NOMO-1 treated with DMSO at 0.1 percent for 48 hours (cell line): ENCODE data around the gene HDAC7.
A peak's percentile ranks its signal among the peaks of the same experiment; 100 is the strongest.

ENCODE experiments used
- DNase-seq: peaks from one replicate; lab custom pipeline; 2025; ENCODE audit not compliant: unreplicated experiment; lab: John Stamatoyannopoulos, UW

HDAC7 gene

DNA sequence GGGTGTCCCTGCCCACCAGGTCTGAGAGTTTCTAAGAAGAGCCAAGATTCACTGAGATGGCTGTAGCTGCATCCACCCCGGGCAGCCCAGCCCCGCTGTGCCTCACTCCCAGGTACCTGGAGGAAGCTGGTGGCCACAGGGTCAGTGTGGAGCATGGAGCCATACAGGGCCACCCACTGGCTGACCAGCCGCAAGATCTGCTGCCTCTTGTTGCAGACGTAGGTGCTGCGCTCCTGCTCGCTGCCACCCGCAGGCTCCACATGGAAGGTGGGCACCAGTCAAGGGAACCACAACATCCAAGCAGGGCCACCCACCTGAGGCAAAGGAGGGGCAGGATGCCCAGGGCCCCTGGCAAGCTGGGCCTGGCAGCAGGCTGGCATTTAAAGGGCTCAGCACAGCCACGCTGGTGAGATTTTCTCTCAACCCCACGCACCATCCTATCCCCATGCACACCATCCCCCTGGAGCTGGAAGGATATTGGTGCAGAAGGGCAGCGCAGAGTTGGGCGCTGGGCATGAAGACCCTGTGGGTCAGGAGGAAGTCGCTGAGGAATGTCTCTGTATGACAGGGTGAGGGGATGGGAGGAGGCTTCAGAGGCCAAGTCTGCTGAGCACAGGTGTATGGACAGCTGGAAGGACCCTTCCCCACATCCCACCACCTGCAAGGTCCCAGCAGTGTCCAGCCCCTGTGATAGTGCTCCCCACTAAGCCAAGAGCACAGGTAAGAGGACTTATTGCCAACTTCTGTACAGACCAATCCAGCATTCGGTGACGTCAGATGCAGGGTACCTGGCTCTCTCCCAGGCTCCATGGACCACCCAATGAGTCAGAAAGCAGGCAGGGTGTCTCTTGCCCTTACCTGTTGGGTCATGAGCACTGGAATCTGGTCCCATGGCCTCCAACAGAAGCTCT is 71.9 kb downstream of the HDAC7 start:
- DNase-seq, result no peak

DNA sequence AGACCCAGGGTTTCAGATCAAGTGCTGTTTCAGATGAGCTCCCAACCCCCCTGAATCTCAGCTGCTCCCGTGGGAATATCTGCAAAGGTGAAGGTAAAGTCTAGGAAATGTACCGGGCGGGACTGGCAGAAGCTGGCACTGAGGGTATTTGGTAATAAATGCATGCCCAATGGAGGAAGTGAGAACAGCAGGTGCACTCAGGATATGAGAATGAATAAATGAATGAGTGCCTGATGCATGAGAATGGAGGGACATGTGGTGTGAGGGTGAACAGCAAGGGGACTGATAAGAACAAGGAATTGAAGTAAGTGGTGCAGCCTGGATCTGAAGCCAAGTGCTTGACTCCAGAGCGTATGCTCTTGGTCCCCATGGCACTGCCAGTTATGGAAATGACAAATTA is 72.6 kb downstream of the HDAC7 start:
- no peak for DNase-seq

DNA sequence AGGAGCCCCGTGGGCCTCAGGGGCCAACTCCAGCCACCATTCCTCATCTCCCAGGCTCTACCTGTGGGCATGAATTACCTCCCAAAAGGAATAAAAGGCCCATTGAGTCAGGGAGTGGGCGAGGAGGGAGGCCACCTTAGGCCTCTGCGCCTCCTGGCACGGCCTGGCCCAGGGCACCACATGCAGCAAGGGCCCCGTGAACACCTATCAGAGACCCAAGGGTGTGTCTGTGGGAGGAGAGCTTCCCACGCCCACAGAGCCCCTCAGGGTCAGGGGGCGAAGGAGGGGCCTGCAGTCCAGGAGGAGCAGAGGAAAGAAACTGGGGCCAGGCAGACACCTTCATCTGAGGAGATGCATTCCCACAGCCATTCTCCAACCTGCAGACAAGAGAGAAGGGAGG is 73.2 kb downstream of the HDAC7 start:
- DNase-seq, result no peak

DNA sequence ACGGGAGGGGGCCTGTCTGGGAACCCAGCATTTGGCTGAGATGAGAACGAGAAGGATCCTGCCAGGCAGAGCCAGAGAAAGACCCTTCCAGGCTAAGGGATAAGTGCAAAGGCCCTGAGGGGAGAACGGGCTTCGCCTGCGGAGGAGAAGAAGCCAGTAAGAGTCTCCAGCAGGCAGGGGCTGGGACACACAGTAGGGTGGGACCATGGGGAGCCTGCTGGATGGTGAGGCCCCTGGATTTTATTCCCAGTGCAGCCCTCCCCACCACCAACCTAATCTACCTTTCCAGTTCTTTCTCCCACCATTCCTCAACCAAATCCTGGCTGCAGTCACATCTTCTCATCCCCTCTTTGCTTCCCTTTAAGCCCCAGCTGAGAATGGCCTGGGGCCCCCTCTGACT is 73.6 kb downstream of the HDAC7 start:
- DNase-seq, result no peak

DNA sequence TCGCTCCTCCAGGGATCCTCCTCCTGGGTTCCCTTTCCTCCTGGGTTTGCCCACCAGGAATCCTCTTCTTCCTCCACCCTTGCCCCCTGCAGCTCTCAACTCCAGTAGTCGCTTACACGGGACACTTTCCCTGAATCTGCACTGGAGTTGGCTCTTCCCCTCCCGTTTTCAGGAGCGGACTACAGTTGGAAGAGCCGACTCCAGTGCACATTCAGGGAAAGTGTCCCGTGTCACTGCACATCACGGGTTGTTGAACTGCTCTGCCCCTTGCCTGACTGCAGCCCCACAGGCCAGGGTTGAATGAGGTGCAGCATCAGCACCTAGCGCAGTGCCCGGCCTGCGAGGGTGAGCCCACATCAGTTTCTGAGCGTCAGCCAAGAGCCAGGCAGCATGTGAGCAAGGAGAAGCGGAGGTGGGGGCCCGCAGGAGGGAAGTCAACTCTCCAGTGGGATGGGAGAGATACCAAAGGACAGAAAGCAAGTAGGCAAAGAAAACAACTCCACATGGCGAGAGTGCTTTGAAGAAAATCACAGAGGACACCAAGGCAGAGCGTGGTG is 74.1 kb downstream of the HDAC7 start:
- no peak for DNase-seq

DNA sequence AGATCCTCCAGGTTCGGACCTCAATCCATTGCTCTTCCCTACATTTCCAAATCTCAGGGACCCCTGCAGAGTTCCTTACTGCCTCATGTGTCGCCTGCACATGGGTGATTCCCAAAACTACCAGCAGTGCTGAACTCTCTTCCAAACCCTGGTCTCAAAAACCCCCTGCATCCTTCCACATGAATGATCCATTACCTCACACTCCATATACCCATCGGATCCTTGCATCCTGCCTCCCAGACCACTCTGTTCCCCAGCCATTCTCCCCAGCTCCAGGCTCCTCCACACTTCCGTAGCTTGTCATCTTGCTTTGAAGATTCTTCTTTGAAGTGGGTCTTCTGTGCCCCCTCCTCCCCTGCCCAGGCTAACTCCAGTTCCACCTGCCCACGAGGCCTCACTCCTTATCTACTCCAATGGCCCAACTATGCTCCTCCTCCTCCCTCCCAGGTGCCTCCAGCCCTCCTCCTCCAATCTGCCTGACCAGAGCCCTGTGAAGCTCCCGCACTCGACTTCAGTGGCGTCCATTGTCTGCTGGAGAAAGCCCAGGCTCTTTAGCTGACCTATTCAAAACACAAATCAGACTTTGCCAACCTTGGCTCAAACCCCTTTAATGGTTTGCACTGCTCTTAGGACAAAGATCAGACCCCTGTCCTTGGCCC is 74.8 kb downstream of the HDAC7 start:
- DNase-seq, result no peak

DNA sequence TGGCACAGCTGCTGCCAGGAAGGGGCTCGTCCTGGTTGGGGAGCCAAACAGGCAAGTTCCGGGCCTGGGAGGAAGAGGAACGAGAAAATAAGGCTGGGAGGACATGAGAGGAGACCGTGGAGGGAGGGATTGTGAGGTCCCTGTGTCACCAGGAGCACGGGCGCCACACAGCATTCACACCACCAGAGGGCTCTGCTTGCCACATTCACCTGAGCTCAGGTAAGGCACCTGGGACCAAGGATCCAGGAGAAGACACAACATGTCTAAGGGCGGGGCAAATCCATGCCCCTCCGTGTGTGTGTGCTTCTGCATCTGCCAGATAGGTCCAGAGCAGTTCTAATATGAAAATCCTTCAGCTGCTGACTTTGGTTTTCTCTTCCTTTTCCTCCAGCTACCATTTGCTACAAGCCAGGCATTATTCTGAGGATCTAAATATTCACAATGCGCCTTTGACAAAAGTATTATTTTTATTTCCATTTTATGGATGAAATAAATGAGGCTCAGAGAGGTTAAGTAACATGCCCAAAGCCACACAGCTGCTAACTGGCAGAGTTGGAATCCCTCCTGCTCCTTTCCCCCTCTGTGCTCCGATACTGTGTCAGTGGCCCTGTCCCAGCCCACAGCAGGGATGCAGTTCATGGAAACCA is 75.6 kb downstream of the HDAC7 start:
- no peak for DNase-seq

DNA sequence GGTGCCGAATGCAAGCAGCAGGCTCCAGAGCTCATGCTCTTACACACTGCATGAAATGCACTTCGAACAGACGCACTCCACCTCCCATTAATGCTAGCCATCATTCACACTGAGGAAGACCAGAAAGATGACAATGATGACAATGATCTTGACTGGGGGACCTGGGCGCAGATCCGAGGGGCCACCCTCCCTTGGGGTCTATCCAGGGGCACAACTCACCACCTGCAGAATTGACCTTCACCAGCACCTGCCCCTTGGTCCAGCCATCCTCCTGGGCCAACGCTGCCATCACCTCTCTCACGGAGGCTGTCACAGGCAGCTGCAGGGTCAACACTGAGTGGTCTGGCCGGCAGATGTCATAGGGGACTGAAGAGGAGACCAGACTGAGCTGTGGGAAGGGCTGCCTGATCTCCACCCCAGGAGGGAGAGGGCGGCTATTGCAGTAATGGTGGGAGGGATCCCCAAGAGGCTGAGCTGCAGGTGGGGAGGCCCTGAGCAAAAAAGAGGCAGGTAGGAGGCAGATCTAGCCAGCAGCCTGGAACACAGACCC is 76.3 kb downstream of the HDAC7 start:
- no peak for DNase-seq

DNA sequence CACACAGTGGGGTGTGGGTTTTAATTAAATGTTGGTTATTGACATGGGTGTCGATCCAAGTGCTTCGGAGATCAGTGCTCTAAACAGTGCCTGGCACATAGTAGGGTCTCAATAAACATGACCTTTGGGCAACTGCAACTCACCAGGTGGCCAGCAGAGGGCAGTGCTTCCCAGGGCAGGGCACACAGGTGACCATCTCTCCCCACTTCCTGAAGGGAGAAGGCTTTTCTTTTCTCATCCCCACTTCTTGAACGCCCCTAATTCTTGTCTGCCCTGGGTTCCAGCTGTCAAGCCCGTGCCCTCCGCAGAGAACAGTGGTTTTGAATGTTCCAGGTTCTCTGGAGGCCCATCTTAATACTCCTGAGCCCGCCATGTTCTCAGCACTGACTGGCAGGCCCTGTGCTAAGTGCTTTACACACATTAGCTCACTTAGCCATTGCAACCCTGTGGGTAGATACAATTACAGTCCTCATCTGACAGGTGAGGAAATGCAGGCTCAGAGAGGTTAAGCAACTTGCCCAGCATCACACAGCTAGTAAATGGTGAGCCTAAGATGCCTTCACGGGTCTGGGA is 77.4 kb downstream of the HDAC7 start:
- peak; percentile 46 for DNase-seq

DNA sequence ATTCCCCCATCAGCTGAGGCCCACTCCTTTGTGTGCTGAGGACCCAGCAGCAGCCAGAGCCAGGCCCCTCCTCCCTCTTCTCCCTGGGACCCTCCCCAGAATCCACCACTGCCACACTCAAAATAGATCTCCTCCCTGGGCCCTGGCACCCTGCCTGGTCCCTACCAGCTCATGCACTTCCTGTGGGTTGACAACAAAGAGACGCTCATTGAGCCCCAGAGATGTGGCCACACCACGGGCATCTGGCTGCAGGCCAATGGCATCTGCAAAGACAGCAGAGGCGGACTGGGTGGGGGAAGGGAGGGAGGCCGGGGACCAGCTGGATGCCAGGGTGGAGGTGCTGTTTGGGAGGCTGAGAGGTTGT is 78.4 kb downstream of the HDAC7 start:
- no peak for DNase-seq

DNA sequence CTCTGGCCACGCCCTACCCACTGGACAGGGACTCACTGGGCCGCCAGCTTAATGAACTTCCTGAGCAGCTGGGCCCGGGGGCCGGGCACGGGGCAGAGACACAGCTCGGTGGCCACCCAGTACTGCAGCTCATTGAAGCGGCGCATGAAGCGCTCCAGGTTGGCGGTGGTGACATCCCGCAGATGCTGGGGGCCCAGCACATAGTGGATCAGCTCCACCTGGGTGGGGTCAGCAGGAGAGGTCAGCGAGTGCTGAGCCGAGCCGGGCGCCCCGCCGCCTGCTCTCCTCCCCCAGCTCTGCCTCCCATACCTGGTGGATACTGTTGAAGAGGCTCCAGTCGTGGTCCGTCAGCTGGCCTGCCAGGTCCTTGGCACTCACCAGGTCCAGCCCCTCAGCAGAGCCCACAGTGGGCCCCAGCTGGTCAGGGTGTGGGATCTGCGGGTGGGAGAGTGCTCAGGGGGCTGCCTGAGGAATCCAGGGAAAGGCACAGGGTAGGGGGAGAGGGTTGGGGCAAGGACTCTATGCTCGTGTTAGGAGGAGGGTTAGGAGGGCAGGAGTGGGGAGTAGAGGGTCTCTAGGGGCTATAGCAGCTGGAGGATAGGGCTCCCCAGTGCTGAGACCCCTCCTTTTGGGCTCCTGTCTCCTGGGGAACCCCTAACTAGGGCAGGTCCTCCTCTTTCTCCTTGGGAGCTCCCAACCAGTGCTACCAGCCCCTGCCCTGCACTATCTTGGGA is 78.9 kb downstream of the HDAC7 start:
- no peak for DNase-seq

DNA sequence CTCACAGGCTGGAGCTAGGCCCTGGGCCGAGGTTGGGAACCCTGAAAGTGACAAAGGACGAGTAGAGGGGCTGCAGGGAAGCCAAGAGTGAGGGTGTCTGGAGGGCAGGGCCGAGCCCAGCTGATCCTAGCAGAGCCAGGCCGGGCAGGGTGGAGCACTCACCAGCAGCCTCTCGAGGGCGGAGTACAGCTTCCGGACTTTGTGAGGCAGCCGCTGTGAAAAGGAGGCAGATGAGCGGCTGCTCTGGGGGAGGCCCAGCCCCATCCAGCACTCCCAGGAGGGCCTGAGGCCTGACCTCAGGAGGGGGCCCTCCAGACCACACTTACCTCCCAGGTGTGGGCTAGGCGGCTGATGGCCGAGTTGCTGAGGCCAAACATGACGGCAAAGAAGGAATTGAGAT is 79.7 kb downstream of the HDAC7 start:
- no peak for DNase-seq

DNA sequence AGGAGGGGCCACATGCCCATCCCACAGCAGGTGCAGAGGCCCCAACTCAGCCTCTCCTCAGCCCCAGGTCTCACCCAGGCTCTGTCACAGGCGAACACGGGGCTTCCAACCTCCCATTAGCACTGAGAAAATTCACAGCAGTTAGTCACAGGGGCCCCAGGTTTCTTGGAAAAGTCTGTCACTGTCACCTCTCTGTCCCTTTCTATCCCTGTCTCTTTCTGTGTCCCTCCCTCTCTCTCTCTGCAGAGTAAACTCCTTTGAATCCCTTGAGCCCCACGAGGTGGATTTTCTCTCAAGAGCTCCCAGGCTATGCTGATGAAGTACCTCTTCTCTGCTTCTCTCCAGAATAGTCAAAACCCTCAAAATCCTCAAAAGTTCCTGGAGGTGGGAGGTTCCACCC is 80.4 kb downstream of the HDAC7 start:
- no peak for DNase-seq

DNA sequence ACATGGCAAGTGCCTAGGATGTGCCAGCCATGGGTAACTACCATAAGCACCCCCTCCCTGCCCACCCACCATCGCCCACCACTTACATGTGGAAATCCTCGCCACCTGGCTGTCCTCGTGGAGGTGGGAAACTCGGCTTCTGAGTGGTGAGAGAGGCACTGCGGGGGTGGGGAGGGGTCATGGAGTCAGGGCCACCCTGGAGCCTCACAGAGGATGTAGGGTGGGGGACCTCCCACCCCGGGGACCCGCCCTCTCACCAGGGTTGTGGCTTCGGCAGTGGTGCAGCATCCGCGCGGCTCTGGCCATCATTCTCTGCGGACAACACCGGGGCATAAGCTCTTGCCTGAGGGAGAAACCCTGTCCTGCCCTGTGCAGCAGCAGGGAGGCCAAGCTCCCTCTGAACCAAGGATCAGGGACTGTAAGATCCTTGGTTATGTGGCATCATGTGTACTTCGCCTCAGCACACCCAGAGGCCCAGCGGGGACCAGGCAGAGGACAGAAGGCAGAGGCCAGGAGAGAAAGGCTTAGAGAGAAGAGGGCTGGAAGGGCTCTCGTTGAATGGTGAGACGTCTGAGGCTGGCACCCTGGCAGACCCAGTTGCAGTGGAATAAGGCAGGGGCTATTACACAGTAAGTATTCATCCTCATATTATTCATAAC is 81.6 kb downstream of the HDAC7 start:
- DNase-seq, result no peak

DNA sequence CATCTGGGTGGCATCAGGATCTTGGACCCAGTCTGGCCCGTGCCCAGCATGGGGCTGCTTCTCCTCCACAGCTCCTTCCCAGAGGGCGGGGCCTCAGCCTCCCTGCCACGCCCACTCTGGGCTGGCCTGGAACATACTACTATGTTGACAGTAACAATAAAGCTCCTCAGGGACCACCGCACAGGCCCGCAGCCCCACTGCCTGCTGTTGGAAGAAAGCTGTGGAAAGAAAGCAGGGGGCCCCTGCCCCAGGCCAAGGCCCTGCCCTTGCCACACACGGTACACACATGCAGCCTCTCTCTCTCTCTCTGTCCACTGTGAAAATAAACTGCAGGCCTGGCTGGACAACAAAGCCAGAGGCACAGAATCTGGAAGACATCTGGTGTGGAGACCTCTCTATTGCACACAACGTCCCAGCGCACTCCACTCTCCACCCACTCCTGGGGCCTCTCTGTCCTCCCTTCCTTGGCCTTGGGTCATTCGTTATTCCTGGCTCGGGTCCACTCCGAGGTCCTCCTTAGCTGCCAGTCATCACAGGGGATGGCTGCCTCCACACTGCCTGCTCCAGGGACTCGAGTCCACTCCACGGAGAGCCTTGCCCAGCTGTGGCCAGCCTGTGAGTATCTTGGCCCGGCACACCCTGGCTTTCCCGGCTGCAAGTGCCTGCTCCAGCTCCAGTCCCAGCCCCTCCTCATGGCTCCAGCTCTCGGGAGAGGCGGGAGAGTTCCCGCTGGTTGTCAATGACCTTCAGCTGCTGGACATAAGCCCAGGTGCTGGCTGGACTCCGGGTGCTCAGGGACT is 82.6 kb downstream of the HDAC7 start:
- no peak for DNase-seq

DNA sequence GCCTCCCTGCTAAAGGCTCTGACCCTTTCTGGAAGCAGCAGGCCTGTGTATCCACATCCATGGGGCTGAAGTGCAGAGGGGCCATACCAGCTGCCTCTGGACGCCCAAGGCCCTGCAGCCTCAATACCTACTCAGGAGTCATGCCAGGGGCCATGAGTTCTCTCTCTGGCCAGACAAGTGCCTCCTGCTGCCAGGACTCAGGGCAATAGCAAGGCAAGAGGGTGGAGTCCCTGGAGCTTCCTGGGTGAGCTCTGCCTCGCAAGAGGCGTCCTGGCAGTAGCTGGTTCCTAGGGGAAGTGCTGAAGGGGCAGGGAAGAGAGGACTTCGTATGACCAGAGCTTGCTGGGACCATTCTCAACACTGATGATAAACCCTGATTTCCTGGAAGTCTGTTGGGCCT is 83.5 kb downstream of the HDAC7 start:
- DNase-seq, result no peak

DNA sequence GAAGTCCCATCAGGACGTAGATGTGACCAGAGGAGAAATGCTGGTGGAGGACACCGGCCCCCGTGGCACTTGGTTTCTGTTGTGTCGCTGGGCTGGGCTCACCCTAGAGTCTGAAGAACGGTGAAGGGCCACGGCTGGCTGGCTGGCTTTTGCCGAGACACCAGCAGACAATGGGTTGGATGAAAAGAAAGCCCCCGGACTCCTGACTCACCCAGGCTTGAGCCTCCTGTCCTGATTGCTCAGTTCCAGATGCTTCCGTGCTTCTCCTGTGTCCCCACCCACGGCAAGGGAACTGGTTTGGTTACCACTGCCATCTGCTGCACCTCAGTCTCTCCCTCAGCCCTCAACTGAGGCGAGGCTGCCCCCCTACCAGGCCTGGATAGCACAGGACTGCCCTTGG is 84.1 kb downstream of the HDAC7 start:
- no peak for DNase-seq

DNA sequence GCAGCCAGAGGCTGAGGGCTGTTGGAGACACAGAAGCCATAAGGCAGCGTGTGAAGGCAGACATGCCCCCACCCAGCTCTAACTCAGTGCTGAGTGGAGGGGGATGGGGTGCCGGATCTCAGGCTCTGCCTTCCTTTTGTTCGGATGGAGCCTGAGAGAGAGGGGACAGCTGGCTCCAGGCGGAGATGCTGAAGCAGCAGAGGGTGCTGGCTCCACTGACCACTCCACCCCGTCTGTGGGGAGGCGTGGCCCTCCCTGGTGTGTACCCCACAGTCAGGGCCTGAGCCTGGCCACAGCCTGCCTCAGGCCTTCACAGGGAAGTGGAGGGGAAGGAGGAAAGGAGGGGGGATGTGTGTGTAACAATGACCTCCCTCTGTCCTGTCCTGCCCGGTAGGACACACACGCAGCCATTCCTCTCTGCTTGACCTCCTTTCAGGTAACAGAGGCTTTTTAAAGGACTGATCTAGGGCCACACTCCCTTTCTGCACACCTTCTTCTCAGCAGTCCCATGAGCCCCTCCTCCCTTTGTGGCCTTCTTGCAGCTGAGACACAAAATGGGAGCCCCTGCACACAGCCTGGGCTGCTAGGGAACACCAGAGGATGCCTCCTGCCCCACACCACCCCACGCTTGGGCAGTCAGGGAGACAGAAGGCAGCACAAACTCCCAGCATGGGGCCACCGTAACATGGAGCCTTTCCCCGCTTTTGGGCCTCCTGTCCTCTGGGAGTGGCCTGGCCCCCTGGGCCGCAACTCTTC is 84.8 kb downstream of the HDAC7 start:
- DNase-seq, result no peak

DNA sequence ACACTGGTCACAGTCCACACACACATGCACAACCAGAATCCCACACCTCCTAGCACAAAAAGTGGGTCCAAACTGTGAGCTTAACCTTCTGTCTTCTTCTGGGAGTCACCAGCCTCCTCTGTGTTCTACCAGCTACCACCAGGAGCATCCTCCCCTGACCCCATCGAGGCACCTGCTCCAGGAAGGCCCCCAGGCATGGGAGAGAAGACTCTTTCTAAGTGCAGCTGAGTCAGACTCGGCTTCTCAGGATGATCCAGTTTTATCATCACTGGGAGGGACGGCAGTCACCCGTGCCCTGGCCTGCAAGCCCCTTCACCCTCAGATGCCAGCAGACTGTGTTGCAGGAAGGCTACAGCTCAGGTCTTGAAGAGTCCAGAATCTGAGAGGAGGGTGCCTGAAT is 86.6 kb downstream of the HDAC7 start:
- no peak for DNase-seq
